H9 (cell line): ENCODE results near the gene CENPM. TPM values are rescaled to one million over a fixed set of nuclear protein-coding genes. Genes with fewer than 3 reads are reported as not detected.
A peak's percentile ranks its signal among the peaks of the same experiment; 100 is the strongest.

ENCODE experiments used
- DNase-seq: peaks from one replicate; pipeline ENCODE4 v3.0.0-alpha.2; 2017
- H2AFZ ChIP-seq: one replicate; pipeline ENCODE4 v1.6.1; 2013; ENCODE audit warnings: mild to moderate bottlenecking, low read length, control low read depth, moderate library complexity
- H2AK5ac ChIP-seq: 2 replicates; pipeline ENCODE4 v1.6.1; 2013; ENCODE audit warnings: low read length, control low read depth, mixed read lengths; ENCODE audit not compliant: insufficient read length
- H2BK120ac ChIP-seq: one replicate; pipeline ENCODE4 v1.6.1; 2013; ENCODE audit warnings: low read depth, mild to moderate bottlenecking, low read length, control low read depth, inconsistent platforms; ENCODE audit not compliant: poor library complexity, severe bottlenecking
- H2BK12ac ChIP-seq: 2 replicates; pipeline ENCODE4 v1.6.1; 2013; ENCODE audit warnings: low read length, control low read depth, mixed read lengths, low read depth; ENCODE audit not compliant: insufficient read length
- H2BK15ac ChIP-seq: 2 replicates; pipeline ENCODE4 v1.6.1; 2013; ENCODE audit warnings: low read depth, low read length, control low read depth
- H2BK20ac ChIP-seq: one replicate; pipeline ENCODE4 v1.6.1; 2013; ENCODE audit warnings: low read depth, mild to moderate bottlenecking, low read length, control low read depth, inconsistent platforms; ENCODE audit not compliant: poor library complexity, severe bottlenecking
- H2BK5ac ChIP-seq: 2 replicates; pipeline ENCODE4 v1.6.1; 2013; ENCODE audit warnings: low read length, control low read depth, mixed read lengths; ENCODE audit not compliant: insufficient read length
- H3K14ac ChIP-seq: 2 replicates; pipeline ENCODE4 v1.6.1; 2013; ENCODE audit warnings: low read length, control low read depth; ENCODE audit not compliant: insufficient read depth
- H3K18ac ChIP-seq: 2 replicates; pipeline ENCODE4 v1.6.1; 2013; ENCODE audit warnings: low read depth, mild to moderate bottlenecking, mixed read lengths, low read length, control low read depth; ENCODE audit not compliant: insufficient read length
- H3K23ac ChIP-seq: 2 replicates; pipeline ENCODE4 v1.6.1; 2013; ENCODE audit warnings: low read length, control low read depth, mixed read lengths, low read depth; ENCODE audit not compliant: insufficient read length
- H3K23me2 ChIP-seq: 2 replicates; pipeline ENCODE4 v1.6.1; 2013; ENCODE audit warnings: low read depth, mild to moderate bottlenecking, mixed read lengths, low read length, control low read depth; ENCODE audit not compliant: insufficient read length, poor library complexity, severe bottlenecking
- H3K27ac ChIP-seq: 2 replicates; pipeline ENCODE4 v1.5.1; 2013; ENCODE audit warnings: low read length, control low read depth, mixed read lengths, low read depth; ENCODE audit not compliant: insufficient read length
- H3K27me3 ChIP-seq: 2 replicates; pipeline ENCODE4 v1.6.1; 2013; ENCODE audit warnings: low read length, control low read depth, inconsistent platforms; ENCODE audit not compliant: insufficient read depth
- H3K4ac ChIP-seq: 2 replicates; pipeline ENCODE4 v1.6.1; 2013; ENCODE audit warnings: low read depth, mild to moderate bottlenecking, control low read depth, inconsistent platforms, low read length, moderate library complexity
- H3K4me1 ChIP-seq: 2 replicates; pipeline ENCODE4 v1.6.1; 2013; ENCODE audit warnings: low read length, control low read depth, inconsistent platforms; ENCODE audit not compliant: insufficient read depth
- H3K4me2 ChIP-seq: 2 replicates; pipeline ENCODE4 v1.6.1; 2013; ENCODE audit warnings: low read length, control low read depth, mixed read lengths; ENCODE audit not compliant: insufficient read length, insufficient read depth
- H3K56ac ChIP-seq: 2 replicates; pipeline ENCODE4 v1.6.1; 2013; ENCODE audit warnings: low read depth, mild to moderate bottlenecking, mixed read lengths, low read length, control low read depth; ENCODE audit not compliant: insufficient read length
- H3K79me1 ChIP-seq: 2 replicates; pipeline ENCODE4 v1.6.1; 2013; ENCODE audit warnings: low read depth, mild to moderate bottlenecking, moderate library complexity, low read length, control low read depth, inconsistent platforms; ENCODE audit not compliant: insufficient read depth, poor library complexity, severe bottlenecking
- H3K79me2 ChIP-seq: 2 replicates; pipeline ENCODE4 v1.6.1; 2013; ENCODE audit warnings: low read length, control low read depth, inconsistent platforms; ENCODE audit not compliant: insufficient read depth
- H3K9ac ChIP-seq: 2 replicates; pipeline ENCODE4 v1.6.1; 2013; ENCODE audit warnings: low read length, control low read depth, mixed read lengths; ENCODE audit not compliant: insufficient read length; ENCODE audit errors: extremely low read depth
- H3K9me3 ChIP-seq: one replicate; pipeline ENCODE4 v1.6.1; 2013; ENCODE audit warnings: low read depth, low read length, inconsistent platforms; ENCODE audit not compliant: control insufficient read depth
- H3T11ph ChIP-seq: one replicate; pipeline ENCODE4 v1.6.1; 2013; ENCODE audit warnings: mild to moderate bottlenecking, low read length, control low read depth, inconsistent platforms
- H4K20me1 ChIP-seq: one replicate; pipeline ENCODE4 v1.6.1; 2013; ENCODE audit not compliant: control insufficient read depth, insufficient read length, insufficient read depth
- H4K5ac ChIP-seq: 2 replicates; pipeline ENCODE4 v1.6.1; 2013; ENCODE audit warnings: low read depth, mild to moderate bottlenecking, mixed read lengths, low read length, control low read depth; ENCODE audit not compliant: insufficient read length
- H4K8ac ChIP-seq: replicated peaks from 2 replicates; pipeline ENCODE4 v1.6.1; 2013; ENCODE audit warnings: low read length, control low read depth, mixed read lengths, low read depth; ENCODE audit not compliant: insufficient read length
- H4K91ac ChIP-seq: 2 replicates; pipeline ENCODE4 v1.6.1; 2013; ENCODE audit warnings: low read depth, mild to moderate bottlenecking, moderate library complexity, mixed read lengths, low read length, control low read depth; ENCODE audit not compliant: insufficient read length
- H3K27ac Mint-ChIP-seq, 3 experiments: 2 replicates in 2 of 3; 3 replicates in 1 of 3; pipeline ENCODE4 v1.8.0; 2020 to 2021; ENCODE audit warnings: mixed read lengths in 3 of 3, mild to moderate bottlenecking in 1 of 3, moderate library complexity in 1 of 3
- H3K27me3 Mint-ChIP-seq: 2 replicates; pipeline ENCODE4 v1.8.0; 2021; ENCODE audit warnings: low read depth, mild to moderate bottlenecking, moderate library complexity, mixed read lengths
- H3K36me3 Mint-ChIP-seq, 3 experiments: 2 replicates in 2 of 3; 3 replicates in 1 of 3; pipeline ENCODE4 v1.8.0; 2020 to 2021; ENCODE audit warnings: low read depth in 3 of 3, mixed read lengths in 3 of 3; ENCODE audit not compliant: insufficient read depth in 1 of 3
- H3K4me1 Mint-ChIP-seq, 2 experiments: 2 replicates each; pipeline ENCODE4 v1.8.0; 2020; ENCODE audit warnings: mixed read lengths in 2 of 2
- H3K4me3 Mint-ChIP-seq, 2 experiments: 2 replicates in 1 of 2; 3 replicates in 1 of 2; pipeline ENCODE4 v1.8.0; 2020 to 2021; ENCODE audit warnings: mild to moderate bottlenecking in 2 of 2, mixed read lengths in 2 of 2, moderate library complexity in 1 of 2
- H3K9me3 Mint-ChIP-seq, 2 experiments: 2 replicates in 1 of 2; 3 replicates in 1 of 2; pipeline ENCODE4 v1.8.0; 2020; ENCODE audit warnings: mild to moderate bottlenecking in 2 of 2, mixed read lengths in 2 of 2, moderate library complexity in 1 of 2
- WGBS: extraction: QIAGEN DNeasy Blood & Tissue Kit; methylation state at CpG from one replicate; pipeline ENCODE4 v1.1.7; 2013; ENCODE audit warnings: missing lambda C conversion rate, low lambda C conversion rate, mixed read lengths; ENCODE audit not compliant: insufficient read length; ENCODE audit errors: extremely low coverage; 5-methylcytosine and 5-hydroxymethylcytosine counted together
- total RNA-seq: library from RNA; stranded (reverse); gene quantifications from 2 replicates; pipeline ENCODE4 v1.2.1, GENCODE V29; 2021
- TF ChIP-seq, protein P1 (sequence below): fragments of 200-600 bp; sonication (generic); conservative IDR thresholded peaks from 3 replicates; pipeline ENCODE4 v1.8.0; 2021; ENCODE audit warnings: antibody characterized with exemption, mild to moderate bottlenecking

CENPM gene
- total RNA-seq, 1 experiment from 2014 or later, result 36.5 TPM

DNA sequence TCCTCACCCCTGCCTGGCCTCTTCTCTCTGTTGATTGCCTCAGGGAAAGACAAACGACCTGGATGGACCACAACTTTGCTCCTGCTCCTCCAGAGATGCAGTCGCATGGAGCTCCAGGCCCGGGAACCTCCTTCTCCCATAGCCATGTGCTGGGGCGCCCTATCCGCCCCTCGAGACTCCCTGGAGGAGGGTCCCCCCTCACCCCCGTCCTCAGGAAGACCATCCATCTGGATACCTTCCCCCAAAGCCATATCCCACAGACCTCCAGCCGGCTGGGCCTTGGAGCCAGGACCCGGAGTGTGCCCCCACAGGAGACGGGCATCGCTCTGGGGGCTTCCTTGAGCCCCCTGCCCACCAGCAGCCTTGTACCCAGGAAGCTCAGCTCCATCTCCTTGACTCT, 24.5 kb upstream of the CENPM start:
- H3K4me3 Mint-ChIP-seq, result no peak overlapping the region
- WGBS, result no CpG with 5 or more reads among the region's 11 CpGs

More for the DNA sequence above, 24.5 kb upstream of the CENPM start:
- no peak overlapping the region for H2BK15ac ChIP-seq
- Mint-ChIP-seq H3K4me1 (peaks cover 28 to 32% of the 10 kb centered on the region in 2 experiments), H3K27ac (0 out of 7 replicates have a peak overlapping the region, but pooled peaks of 1 of the 3 experiments have one; percentile 15), H3K9me3 (peaks cover 0 to under 1% of the 10 kb centered on the region in 2 experiments; a peak in 3 of 5 replicates), H3K27me3 (peaks cover 65% of the 10 kb centered on the region), H3K36me3 (peaks cover 0 to under 1% (median 0%) of the 10 kb centered on the region in 3 experiments; a peak in 2 of 7 replicates)
- H3T11ph ChIP-seq, result no peak overlapping the region
- no peaks in the 10 kb centered on the region for H3K9me3 ChIP-seq
- peaks cover 4% of the 10 kb centered on the region for H3K23me2 ChIP-seq
- no peak overlapping the region for H3K18ac ChIP-seq
- TF ChIP-seq, protein P1, sequence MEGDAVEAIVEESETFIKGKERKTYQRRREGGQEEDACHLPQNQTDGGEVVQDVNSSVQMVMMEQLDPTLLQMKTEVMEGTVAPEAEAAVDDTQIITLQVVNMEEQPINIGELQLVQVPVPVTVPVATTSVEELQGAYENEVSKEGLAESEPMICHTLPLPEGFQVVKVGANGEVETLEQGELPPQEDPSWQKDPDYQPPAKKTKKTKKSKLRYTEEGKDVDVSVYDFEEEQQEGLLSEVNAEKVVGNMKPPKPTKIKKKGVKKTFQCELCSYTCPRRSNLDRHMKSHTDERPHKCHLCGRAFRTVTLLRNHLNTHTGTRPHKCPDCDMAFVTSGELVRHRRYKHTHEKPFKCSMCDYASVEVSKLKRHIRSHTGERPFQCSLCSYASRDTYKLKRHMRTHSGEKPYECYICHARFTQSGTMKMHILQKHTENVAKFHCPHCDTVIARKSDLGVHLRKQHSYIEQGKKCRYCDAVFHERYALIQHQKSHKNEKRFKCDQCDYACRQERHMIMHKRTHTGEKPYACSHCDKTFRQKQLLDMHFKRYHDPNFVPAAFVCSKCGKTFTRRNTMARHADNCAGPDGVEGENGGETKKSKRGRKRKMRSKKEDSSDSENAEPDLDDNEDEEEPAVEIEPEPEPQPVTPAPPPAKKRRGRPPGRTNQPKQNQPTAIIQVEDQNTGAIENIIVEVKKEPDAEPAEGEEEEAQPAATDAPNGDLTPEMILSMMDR, result no peak
- no peak overlapping the region for H4K8ac ChIP-seq
- peaks cover 2% of the 10 kb centered on the region for H3K4me1 ChIP-seq
- H3K79me1 ChIP-seq, result no peaks in the 10 kb centered on the region
- no peak overlapping the region for H2BK5ac ChIP-seq
- no peak overlapping the region for H3K4ac ChIP-seq
- no peak overlapping the region for H2BK120ac ChIP-seq
- no peak overlapping the region for H4K91ac ChIP-seq
- H2AK5ac ChIP-seq, result no peak overlapping the region
- no peak overlapping the region for H2AFZ ChIP-seq
- H3K27ac ChIP-seq, result no peak overlapping the region
- DNase-seq, result no peak
- no peaks in the 10 kb centered on the region for H3K79me2 ChIP-seq
- no peak overlapping the region; the same call in 1 of the 2 replicates for H3K14ac ChIP-seq
- H3K56ac ChIP-seq, result no peak overlapping the region
- no peak overlapping the region for H2BK20ac ChIP-seq
- no peak overlapping the region for H3K23ac ChIP-seq
- no peak overlapping the region for H3K9ac ChIP-seq
- no peaks in the 10 kb centered on the region for H4K20me1 ChIP-seq
- H3K27me3 ChIP-seq, result peaks cover 15% of the 10 kb centered on the region
- no peak overlapping the region for H4K5ac ChIP-seq
- H2BK12ac ChIP-seq, result no peak overlapping the region
- no peak overlapping the region for H3K4me2 ChIP-seq
